Suprapubic skin (tissue), 4 donors: Measurements from ENCODE around the gene APRT. TPM values are rescaled to one million over a fixed set of nuclear protein-coding genes. Genes with fewer than 3 reads are reported as not detected.

ENCODE experiments used
- DNase-seq, 2 donors: peaks; one replicate each; pipeline ENCODE4 v3.0.0-alpha.2; 2019; ENCODE audit warnings: low spot score in 2 of 2
- H3K27ac ChIP-seq: fragments of 200-600 bp; sonication (generic); one replicate; pipeline ENCODE4 v1.5.1; 2019
- H3K27me3 ChIP-seq: fragments of 200-600 bp; sonication (generic); one replicate; pipeline ENCODE4 v1.5.1; 2019
- H3K36me3 ChIP-seq: fragments of 200-600 bp; sonication (generic); one replicate; pipeline ENCODE4 v1.5.1; 2019
- H3K4me1 ChIP-seq: fragments of 200-600 bp; sonication (generic); one replicate; pipeline ENCODE4 v1.5.1; 2019
- H3K4me3 ChIP-seq: fragments of 200-600 bp; sonication (generic); one replicate; pipeline ENCODE4 v1.5.1; 2019; ENCODE audit warnings: mild to moderate bottlenecking
- H3K9me3 ChIP-seq: fragments of 200-600 bp; sonication (generic); one replicate; pipeline ENCODE4 v1.5.1; 2019
- CTCF ChIP-seq, 2 donors: fragments of 200-600 bp in 1 of 2; fragments of 450-650 bp in 1 of 2; sonication (generic) in 1 of 2; IDR thresholded peaks; one replicate each; pipeline ENCODE4 v1.5.1; 2016 to 2019; ENCODE audit warnings: antibody characterized with exemption in 2 of 2, mild to moderate bottlenecking in 1 of 2, moderate library complexity in 1 of 2
- EP300 ChIP-seq: sonication (generic); formaldehyde crosslinking; IDR thresholded peaks from one replicate; pipeline ENCODE4 v1.6.1; 2017; ENCODE audit warnings: antibody characterized with exemption
- POLR2A ChIP-seq, 2 donors: fragments of 450-650 bp; IDR thresholded peaks; one replicate each; pipeline ENCODE4 v1.6.1; 2017; ENCODE audit warnings: antibody characterized with exemption in 2 of 2, mild to moderate bottlenecking in 2 of 2, moderate library complexity in 2 of 2
- POLR2AphosphoS5 ChIP-seq, 3 donors: sonication (generic); formaldehyde crosslinking; IDR thresholded peaks; one replicate each; pipeline ENCODE4 v1.6.1; 2017; ENCODE audit warnings: antibody characterized with exemption in 3 of 3
- WGBS: methylation state at CpG from one replicate; pipeline ENCODE4 v1.1.5; 2018; 5-methylcytosine and 5-hydroxymethylcytosine counted together
- total RNA-seq, 4 donors: library from RNA; depleted of rRNA; stranded (reverse); fragments of >200 nt; gene quantifications; one replicate each; pipeline ENCODE4 v1.1.0, GENCODE V29; 2016

APRT gene
- total RNA-seq, 4 donors from 2014 or later = 122 to 382 (median 250) TPM

GRCh38 chr16:88856828-88857727 is 45.4 kb upstream of the APRT start, which contains the start of the genes GALNS and TRAPPC2L:
GALNS (minus strand) TSS chr16:88856947; CDS start chr16:88856877, 70 bp downstream.
TRAPPC2L (plus strand) TSS chr16:88857127; CDS start chr16:88857151, 24 bp downstream.
- TF ChIP-seq POLR2AphosphoS5 (IDR thresholded peaks at IDR 0.05) (peak; percentile 48 to 80 (median 59)), CTCF (IDR thresholded peaks at IDR 0.05) (no peak), EP300 (no peak), POLR2A (IDR thresholded peaks at IDR 0.05) (peak in 1 of 2 donors; percentile 42)
- H3K9me3 ChIP-seq = no peaks in the 10 kb centered on the region
- DNase-seq = peak; percentile 99 to 100
- under 1% methylated on average over 34 of the region's 87 CpGs for WGBS
- peaks cover 30% of the 10 kb centered on the region for H3K36me3 ChIP-seq
- no peaks in the 10 kb centered on the region for H3K27me3 ChIP-seq
- peaks cover 32% of the 10 kb centered on the region for H3K4me1 ChIP-seq
- peak within 1 kb of the TSS; percentile 72 for H3K27ac ChIP-seq
- H3K4me3 ChIP-seq = peak within 1 kb of the TSS; percentile 81

GRCh38 chr16:88856122-88856827 is 44.5 kb upstream of the APRT start:
- DNase-seq = no peak

GRCh38 chr16:88855736-88856121 is 44.0 kb upstream of the APRT start:
- Histone ChIP-seq H3K4me1 (peaks cover 32% of the 10 kb centered on the region), H3K27me3 (no peaks in the 10 kb centered on the region), H3K9me3 (no peaks in the 10 kb centered on the region), H3K36me3 (peaks cover 20% of the 10 kb centered on the region), H3K27ac (no peak overlapping the region), H3K4me3 (peak overlapping the region; percentile 81)
- DNase-seq = no peak
- TF ChIP-seq CTCF (IDR thresholded peaks at IDR 0.05) = no peak
- no peak for TF ChIP-seq POLR2AphosphoS5 (IDR thresholded peaks at IDR 0.05)
- TF ChIP-seq POLR2A (IDR thresholded peaks at IDR 0.05) = no peak
- no peak for TF ChIP-seq EP300
- WGBS = 80% methylated on average over 12 of the region's 13 CpGs

More at GRCh38 chr16:88856122-88856827, 44.5 kb upstream of the APRT start:
- Histone ChIP-seq H3K27me3 (no peaks in the 10 kb centered on the region), H3K27ac (peak overlapping the region; percentile 72), H3K4me1 (peaks cover 32% of the 10 kb centered on the region), H3K4me3 (peak overlapping the region; percentile 81), H3K9me3 (no peaks in the 10 kb centered on the region), H3K36me3 (peaks cover 21% of the 10 kb centered on the region)
- WGBS = 15% methylated on average over 21 of the region's 53 CpGs
- no peak for TF ChIP-seq POLR2A (IDR thresholded peaks at IDR 0.05)
- TF ChIP-seq EP300 = no peak
- TF ChIP-seq POLR2AphosphoS5 (IDR thresholded peaks at IDR 0.05) = no peak
- TF ChIP-seq CTCF (IDR thresholded peaks at IDR 0.05) = no peak

GRCh38 chr16:88855176-88855575 is 43.4 kb upstream of the APRT start:
- H3K4me3 ChIP-seq = no peak overlapping the region
- no peak for DNase-seq
- WGBS = 84% methylated on average over 8 of the region's 8 CpGs
- no peaks in the 10 kb centered on the region for H3K27me3 ChIP-seq
- H3K9me3 ChIP-seq = no peaks in the 10 kb centered on the region
- H3K27ac ChIP-seq = no peak overlapping the region
- TF ChIP-seq POLR2A (IDR thresholded peaks at IDR 0.05) (no peak), EP300 (no peak), CTCF (IDR thresholded peaks at IDR 0.05) (no peak), POLR2AphosphoS5 (IDR thresholded peaks at IDR 0.05) (no peak)
- H3K4me1 ChIP-seq = peaks cover 32% of the 10 kb centered on the region
- peaks cover 20% of the 10 kb centered on the region for H3K36me3 ChIP-seq
